ENCODE data around the gene ACAT1.
"Not testable (repeated sequence)": the region's sequence is repeated elsewhere in the genome, so short reads cannot be mapped to it uniquely, and the experiment has no call there.

The ACAT1 gene

DNA sequence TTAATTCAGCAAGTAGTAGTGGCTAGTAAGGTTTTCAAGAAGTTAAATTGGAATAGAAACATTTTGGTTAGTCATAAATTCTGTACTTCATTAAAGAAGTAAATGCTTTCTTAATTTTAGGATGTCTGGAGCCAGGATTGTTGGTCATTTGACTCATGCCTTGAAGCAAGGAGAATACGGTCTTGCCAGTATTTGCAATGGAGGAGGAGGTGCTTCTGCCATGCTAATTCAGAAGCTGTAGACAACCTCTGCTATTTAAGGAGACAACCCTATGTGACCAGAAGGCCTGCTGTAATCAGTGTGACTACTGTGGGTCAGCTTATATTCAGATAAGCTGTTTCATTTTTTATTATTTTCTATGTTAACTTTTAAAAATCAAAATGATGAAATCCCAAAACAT lies 25.8 kb downstream of the ACAT1 start:
- no peak for DNase-seq

DNA sequence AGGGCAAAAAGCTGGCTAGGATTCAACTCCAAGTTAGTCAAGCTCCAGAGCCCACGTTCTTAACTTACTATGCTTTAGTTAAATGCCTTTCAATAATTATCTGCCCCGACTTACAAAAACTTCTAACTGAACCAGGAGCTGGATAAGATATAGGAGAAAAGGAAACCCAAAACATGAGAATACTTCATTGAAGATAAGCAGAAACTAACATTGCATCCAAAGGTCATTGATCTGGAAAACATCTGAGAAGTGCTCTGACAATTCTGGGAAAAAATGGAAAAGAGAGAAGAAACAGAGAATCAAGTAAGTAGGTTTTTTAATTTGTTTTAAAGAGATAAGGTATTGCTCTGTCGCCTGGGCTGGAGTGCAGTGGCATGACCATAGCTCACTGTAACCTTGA lies 27.2 kb downstream of the ACAT1 start:
- no peak for DNase-seq

DNA sequence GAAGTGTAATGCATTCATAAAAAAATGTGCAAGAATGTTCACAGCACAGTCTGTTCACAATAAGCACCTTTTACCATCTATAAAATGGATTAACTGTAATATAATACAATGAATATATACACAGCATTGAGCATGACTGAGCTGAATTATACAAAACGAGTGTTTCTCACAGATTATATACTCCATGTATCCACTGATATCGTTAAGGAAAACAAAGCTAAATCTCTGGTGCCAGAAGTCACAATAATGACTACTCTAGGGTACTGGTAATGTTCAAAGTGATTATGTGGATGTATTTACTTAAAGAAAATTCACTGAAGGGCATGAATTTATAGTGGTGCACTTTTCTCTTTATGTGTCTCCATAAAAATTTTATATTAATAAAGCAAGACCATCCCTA lies 33.2 kb downstream of the ACAT1 start:
- no peak for DNase-seq

DNA sequence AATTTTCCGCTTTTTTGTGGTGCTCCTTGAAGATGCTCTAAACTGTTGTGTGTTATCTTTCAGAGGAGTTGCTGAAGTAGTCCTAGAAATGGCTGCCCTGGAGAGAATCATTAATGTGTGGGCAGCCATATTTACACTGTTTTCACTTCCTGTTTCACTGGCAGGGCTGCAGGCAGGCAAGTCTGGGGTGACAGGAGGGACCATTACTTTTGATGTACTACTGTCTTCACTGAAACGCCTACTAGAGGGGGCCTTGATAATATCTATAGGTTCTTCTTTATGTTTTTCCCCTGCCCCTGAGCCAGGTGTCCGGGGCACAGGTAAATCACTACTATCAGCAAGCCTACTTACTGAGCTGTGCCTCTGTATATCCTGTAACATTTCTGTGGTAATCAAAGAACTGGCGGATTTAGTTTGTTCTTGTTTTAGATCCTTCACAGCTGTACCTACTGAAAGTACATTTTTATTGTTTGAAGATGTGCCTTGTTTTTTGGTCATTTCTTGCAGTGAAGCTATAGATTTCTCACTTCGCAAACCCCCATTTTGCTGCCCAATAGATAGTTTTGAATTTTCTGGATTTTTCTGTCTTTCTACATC lies 39.7 kb downstream of the ACAT1 start:
- no peak for DNase-seq

DNA sequence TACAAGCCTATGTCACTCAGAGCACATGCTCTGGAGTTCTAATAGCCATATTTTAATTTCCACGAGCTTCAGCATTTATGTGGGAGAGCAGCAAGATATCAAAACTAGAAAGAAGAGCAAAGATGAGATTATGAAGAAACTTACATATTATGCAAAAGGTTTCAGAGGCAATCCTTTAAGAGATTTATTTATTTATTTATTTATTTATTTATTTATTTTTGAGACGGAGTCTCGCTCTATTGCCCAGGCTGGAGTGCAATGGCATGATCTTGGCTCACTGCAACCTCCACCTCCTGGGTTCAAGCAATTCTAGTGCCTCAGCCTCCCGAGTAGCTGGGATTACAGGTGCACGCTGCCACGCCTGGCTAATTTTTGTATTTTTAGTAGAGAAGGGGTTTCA lies 41.5 kb downstream of the ACAT1 start:
- not testable (repeated sequence) for DNase-seq

DNA sequence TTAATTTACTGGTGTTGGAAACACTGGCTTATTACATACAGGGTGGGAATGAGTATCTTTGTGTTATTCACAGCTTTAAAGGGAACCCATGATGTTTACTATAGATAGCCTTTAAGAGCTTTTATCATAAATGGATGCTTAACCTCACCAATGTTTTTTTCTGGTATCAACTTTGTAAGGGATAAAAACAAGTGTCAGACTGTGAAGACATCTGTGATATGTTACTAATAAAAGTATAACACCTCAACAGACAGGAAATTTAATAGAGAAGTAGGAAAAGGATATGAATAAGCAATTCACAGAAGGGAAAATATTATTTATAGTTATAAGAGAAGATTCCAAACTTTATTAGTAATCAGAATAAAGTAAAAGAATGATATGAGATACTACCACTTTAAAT lies 46.3 kb downstream of the ACAT1 start:
- DNase-seq = no peak

DNA sequence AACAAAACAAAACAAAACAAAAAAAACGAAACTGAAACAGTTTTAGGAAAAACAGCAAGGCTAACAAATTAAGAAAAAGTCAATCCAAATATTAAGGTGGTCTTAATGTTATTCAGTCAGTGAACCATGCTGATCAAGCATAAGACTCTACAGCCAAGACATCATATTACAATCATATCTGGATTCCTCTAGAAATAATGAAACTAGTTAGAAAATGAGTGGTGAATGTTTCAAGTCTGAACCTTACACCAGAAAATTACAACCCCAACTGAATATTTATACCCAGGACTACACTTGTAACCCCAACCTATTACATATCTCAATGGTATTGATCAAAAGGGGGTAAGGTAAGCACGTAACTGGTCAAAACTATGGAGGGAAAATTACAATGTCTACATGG lies 48.8 kb downstream of the ACAT1 start:
- no peak for DNase-seq

DNA sequence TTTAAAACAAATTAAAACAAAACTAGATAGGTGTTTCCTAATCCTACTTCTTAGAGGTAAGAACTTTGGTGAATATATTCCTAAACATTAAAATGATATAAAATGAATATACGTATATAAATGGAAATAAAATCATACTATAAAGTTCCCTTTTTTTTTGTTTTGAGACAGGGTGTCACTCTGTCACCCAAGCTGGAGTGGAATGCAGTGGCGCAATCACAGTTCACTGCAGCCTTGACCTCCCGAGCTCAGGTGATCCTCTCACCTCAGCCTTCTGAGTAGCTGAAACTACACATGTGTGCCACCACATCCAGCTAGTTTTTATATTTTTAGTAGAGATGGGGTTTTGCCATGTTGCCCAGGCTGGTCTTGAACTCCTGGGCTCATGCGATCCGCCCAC lies 56.2 kb downstream of the ACAT1 start:
- no peak for DNase-seq

DNA sequence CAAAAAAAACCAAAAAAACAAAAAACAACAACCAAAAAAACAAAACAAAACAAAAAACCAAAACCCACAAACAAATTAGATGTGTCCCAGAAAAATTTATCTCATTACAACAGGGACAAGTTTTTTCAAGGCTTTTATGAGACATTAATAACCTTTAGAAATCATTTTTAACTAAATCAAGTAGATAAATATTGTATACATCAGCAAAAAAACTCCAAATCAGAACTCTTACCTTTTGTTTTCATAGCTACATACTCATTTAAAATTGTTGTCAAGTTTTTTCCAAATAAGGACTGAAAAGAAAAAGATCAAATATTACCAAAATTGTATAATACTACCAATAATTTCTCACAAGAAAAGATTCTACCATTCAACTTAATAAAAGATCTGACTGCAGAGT lies 72.4 kb downstream of the ACAT1 start:
- no peak for DNase-seq

DNA sequence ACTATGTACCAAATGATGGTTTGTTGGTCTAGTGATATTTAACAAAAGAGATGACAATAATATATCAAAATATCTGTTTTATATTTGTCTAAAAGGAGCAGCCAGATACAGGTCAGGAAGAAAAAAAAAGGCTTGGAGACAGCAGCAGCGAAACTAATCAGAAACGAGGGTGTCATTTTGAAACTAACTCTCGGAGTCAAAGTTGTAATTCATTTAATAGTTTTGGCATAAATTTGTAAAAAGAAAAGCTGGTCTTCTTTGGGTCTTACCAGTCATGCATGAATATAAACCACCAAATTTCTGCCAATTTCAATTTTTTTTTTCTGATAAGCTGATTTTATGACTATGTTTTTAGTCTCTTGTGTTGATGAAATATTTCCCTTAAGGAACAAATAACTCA lies 75.5 kb downstream of the ACAT1 start:
- DNase-seq = no peak

Measured in NCI-H510A (cell line).